ENCODE results near the gene CLDN14. TPM values are rescaled to one million over a fixed set of nuclear protein-coding genes. Genes with fewer than 3 reads are reported as not detected.

CLDN14 gene
- total RNA-seq, 1 experiment from 2014 or later = not detected

DNA sequence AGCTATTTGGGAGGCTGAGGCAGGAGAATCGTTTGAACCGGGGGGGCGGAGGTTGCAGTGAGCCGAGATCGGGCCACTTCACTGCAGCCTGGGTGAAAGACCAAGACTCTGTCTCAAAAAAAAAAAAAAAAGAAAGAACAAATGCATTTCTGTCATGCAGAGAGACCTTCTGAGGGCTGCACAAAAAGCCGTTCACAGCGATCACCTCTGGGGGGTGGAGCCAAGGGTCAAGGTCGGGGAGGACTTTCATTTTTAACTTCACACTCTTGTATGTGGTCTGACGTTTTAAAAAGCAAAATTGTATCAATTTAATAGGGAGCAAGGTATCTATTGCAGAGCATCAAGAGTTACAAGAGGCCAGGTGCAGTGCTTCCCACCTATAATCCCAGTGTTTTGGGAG, 26.6 kb upstream of the CLDN14 start:
- Mint-ChIP-seq H3K4me3 (ENCODE audit: unreplicated experiment) (no peak overlapping the region), H3K27me3 (ENCODE audit: insufficient read depth, unreplicated experiment) (no peaks in the 10 kb centered on the region), H3K9me3 (ENCODE audit: unreplicated experiment) (no peaks in the 10 kb centered on the region), H3K4me1 (ENCODE audit: insufficient read depth, unreplicated experiment) (no peaks in the 10 kb centered on the region), H3K27ac (ENCODE audit: low read depth, unreplicated experiment) (no peak overlapping the region), H3K36me3 (ENCODE audit: insufficient read depth, unreplicated experiment) (no peaks in the 10 kb centered on the region)
- intact Hi-C loops (cut with micrococcal nuclease) = loop anchor here (10.0 kb wide), 1 partner anchor 362 kb away; no protein-coding TSS in a partner anchor
- TF ChIP-seq, protein P1, sequence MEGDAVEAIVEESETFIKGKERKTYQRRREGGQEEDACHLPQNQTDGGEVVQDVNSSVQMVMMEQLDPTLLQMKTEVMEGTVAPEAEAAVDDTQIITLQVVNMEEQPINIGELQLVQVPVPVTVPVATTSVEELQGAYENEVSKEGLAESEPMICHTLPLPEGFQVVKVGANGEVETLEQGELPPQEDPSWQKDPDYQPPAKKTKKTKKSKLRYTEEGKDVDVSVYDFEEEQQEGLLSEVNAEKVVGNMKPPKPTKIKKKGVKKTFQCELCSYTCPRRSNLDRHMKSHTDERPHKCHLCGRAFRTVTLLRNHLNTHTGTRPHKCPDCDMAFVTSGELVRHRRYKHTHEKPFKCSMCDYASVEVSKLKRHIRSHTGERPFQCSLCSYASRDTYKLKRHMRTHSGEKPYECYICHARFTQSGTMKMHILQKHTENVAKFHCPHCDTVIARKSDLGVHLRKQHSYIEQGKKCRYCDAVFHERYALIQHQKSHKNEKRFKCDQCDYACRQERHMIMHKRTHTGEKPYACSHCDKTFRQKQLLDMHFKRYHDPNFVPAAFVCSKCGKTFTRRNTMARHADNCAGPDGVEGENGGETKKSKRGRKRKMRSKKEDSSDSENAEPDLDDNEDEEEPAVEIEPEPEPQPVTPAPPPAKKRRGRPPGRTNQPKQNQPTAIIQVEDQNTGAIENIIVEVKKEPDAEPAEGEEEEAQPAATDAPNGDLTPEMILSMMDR (IDR thresholded peaks at IDR 0.05; ENCODE audit: unreplicated experiment) = no peak
- BruUV-seq (replicated peaks) = no TSS peak
- CTCF ChIA-PET = interaction anchor here (0.6 to 5.1 kb wide), 4 partner anchors 409 to 699 kb away, joined by 3 to 83 read pairs (median 5); no protein-coding TSS in a partner anchor
- POLR2A ChIA-PET = no interaction called here
- DNase-seq (ENCODE audit: unreplicated experiment) = no peak

DNA sequence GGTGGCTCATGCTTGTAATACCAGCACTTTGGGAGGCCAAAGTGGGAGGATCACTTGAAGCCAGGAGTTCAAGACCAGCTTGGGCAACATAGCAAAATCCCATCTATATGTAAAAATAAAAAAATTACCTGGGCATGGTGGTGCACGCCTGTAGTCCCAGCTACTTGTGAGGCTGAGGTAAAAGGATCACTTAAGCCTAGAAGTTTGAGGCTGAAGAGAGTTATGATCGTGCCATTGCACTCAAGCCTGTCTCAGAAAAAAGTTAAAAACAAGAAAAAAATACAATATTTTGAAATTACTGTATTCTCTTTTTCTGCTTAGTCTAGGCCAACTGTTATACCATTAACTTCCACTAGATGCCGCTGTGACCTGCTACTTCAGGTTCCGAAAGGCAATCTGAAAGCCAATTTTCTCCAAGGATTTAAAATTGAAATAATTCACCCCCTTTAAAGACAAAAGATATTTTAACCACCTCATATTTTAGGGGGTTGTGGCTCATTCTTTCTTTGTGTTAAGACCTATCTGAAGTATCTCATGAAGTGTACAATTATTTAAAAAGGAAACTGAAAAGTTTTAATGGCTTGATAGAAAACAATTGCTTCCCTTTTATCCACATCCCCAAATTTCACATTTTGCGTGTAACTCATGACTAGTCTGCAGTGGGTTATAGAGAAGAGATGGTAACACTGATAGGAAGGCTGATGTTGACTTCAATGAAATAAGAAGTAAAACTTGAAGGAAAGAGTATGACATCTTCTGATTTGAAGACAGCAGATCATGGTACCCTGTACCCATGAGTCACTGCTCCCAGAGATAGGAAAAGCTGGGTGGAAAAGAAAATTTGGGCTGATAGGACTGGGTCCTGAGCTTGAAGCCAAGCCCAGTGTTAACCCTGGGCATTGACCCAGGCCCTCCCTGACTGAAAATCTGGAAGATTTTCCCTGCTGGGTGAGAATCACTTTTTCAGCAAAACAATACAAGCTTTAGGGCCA, 24.4 kb upstream of the CLDN14 start:
- no peaks in the 10 kb centered on the region for H3K36me3 Mint-ChIP-seq (ENCODE audit: insufficient read depth, unreplicated experiment)
- no peak overlapping the region for H3K4me3 Mint-ChIP-seq (ENCODE audit: unreplicated experiment)
- peak; percentile 57 for DNase-seq (ENCODE audit: unreplicated experiment)
- CTCF ChIA-PET = interaction anchor here (0.5 to 5.4 kb wide), 34 partner anchors 9 to 522 kb away, joined by 3 to 83 read pairs (median 3); no protein-coding TSS in a partner anchor
- H3K27ac Mint-ChIP-seq (ENCODE audit: low read depth, unreplicated experiment) = no peak overlapping the region
- TF ChIP-seq, protein P1 (IDR thresholded peaks at IDR 0.05; ENCODE audit: unreplicated experiment) = peak; percentile 83
- POLR2A ChIA-PET = interaction anchor here (0.7 to 1.3 kb wide), 4 partner anchors 149 to 1235 kb away, joined by 3 to 5 read pairs (median 4); no protein-coding TSS in a partner anchor
- intact Hi-C loops (cut with micrococcal nuclease) = loop anchor here (1.0 to 10.0 kb wide), 4 partner anchors 84 to 423 kb away; no protein-coding TSS in a partner anchor
- no peaks in the 10 kb centered on the region for H3K27me3 Mint-ChIP-seq (ENCODE audit: insufficient read depth, unreplicated experiment)
- no TSS peak for BruUV-seq (replicated peaks)
- no peaks in the 10 kb centered on the region for H3K9me3 Mint-ChIP-seq (ENCODE audit: unreplicated experiment)
- H3K4me1 Mint-ChIP-seq (ENCODE audit: insufficient read depth, unreplicated experiment) = peaks cover 6% of the 10 kb centered on the region

DNA sequence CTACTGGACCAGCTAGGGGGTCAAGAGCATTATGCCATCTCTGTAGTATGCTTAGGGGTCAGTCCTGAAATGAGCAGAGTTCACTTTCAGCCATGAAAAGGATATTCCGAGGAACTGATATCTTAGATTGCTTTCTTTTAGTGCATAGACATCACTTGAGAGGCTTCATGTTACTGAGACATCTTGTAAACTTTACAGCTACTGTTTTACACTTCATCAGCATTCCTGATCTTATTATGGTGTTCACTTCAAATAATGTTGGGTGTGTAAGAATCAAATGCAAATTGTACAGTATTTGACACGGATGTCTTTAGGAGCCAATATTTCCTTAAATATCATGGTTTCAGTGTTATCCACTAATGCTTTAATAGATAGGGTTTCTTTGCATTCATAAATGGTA, 22.4 kb upstream of the CLDN14 start:
- no peaks in the 10 kb centered on the region for H3K27me3 Mint-ChIP-seq (ENCODE audit: insufficient read depth, unreplicated experiment)
- no peak overlapping the region for H3K4me3 Mint-ChIP-seq (ENCODE audit: unreplicated experiment)
- intact Hi-C loops (cut with micrococcal nuclease) = loop anchor here (10.0 kb wide), 1 partner anchor 358 kb away; no protein-coding TSS in a partner anchor

More for the DNA sequence above, 22.4 kb upstream of the CLDN14 start:
- TF ChIP-seq, protein P1 (IDR thresholded peaks at IDR 0.05; ENCODE audit: unreplicated experiment) = no peak
- H3K27ac Mint-ChIP-seq (ENCODE audit: low read depth, unreplicated experiment) = no peak overlapping the region
- H3K4me1 Mint-ChIP-seq (ENCODE audit: insufficient read depth, unreplicated experiment) = peaks cover 6% of the 10 kb centered on the region
- H3K9me3 Mint-ChIP-seq (ENCODE audit: unreplicated experiment) = no peaks in the 10 kb centered on the region
- no peak for DNase-seq (ENCODE audit: unreplicated experiment)
- BruUV-seq (replicated peaks) = no TSS peak
- ChIA-PET CTCF (interaction anchor here (0.5 to 5.4 kb wide), 10 partner anchors 13 to 533 kb away, joined by 3 to 83 read pairs (median 4); no protein-coding TSS in a partner anchor), POLR2A (interaction anchor here (0.6 to 0.9 kb wide), 2 partner anchors 72 to 358 kb away, joined by 3 read pairs; no protein-coding TSS in a partner anchor)
- H3K36me3 Mint-ChIP-seq (ENCODE audit: insufficient read depth, unreplicated experiment) = no peaks in the 10 kb centered on the region
